LNCaP clone FGC (cell line): ENCODE data around the gene COX7A1.
"Not testable (repeated sequence)": the region's sequence is repeated elsewhere in the genome, so short reads cannot be mapped to it uniquely, and the experiment has no call there.

ENCODE experiments used
- DNase-seq: peaks from one replicate; pipeline ENCODE4 v3.0.0-alpha.2; 2011; ENCODE audit warnings: low read depth
- H3K4me3 ChIP-seq: 2 replicates; pipeline ENCODE4 v1.5.1; 2011; ENCODE audit warnings: mild to moderate bottlenecking, low read depth, low read length, control low read depth
- CTCF ChIP-seq: IDR thresholded peaks from 2 replicates; pipeline ENCODE4 v1.5.1; 2012; ENCODE audit warnings: mild to moderate bottlenecking; ENCODE audit not compliant: control insufficient read depth, insufficient read depth; ENCODE audit errors: extremely low read depth

COX7A1 gene

GRCh38 chr19:36141039-36141927 is 11.0 kb downstream of the COX7A1 start:
- no peak for TF ChIP-seq CTCF
- peak; percentile 52 for DNase-seq
- peak overlapping the region; percentile 90 for H3K4me3 ChIP-seq

- TF ChIP-seq CTCF = no peak
- peak overlapping the region; percentile 90 for H3K4me3 ChIP-seq
- DNase-seq = no peak
Measured at GRCh38 chr19:36140304-36141038, 11.8 kb downstream of the COX7A1 start.

- no peak for TF ChIP-seq CTCF
- peak within 1 kb of the TSS; percentile 90 for H3K4me3 ChIP-seq
- peak; percentile 82 for DNase-seq
Measured at GRCh38 chr19:36139473-36140303, 12.6 kb downstream of the COX7A1 start, which contains the start of gene CAPNS1. TSS of gene CAPNS1 (plus strand) at chr19:36140066. CDS start at chr19:36141012, 946 bp downstream.

GRCh38 chr19:36139120-36139472 is 13.2 kb downstream of the COX7A1 start:
- peak overlapping the region; percentile 90 for H3K4me3 ChIP-seq
- no peak for DNase-seq
- no peak for TF ChIP-seq CTCF

GRCh38 chr19:36136964-36137686 is 15.1 kb downstream of the COX7A1 start:
- peak; percentile 97 for DNase-seq
- H3K4me3 ChIP-seq = no peak overlapping the region
- no peak for TF ChIP-seq CTCF

GRCh38 chr19:36134867-36135266 is 17.4 kb downstream of the COX7A1 start:
- H3K4me3 ChIP-seq, DNase-seq: not testable (repeated sequence)

- DNase-seq, H3K4me3 ChIP-seq: not testable (repeated sequence)
Measured at GRCh38 chr19:36131221-36131620, 21.0 kb downstream of the COX7A1 start.
